ENCODE measurements around the gene ECEL1. TPM values are rescaled to one million over a fixed set of nuclear protein-coding genes. Genes with fewer than 3 reads are reported as not detected.

Gene ECEL1
- total and polyA plus RNA-seq, 2 experiments from 2014 or later, result 0.54 TPM; not detected in 1

- Histone ChIP-seq H3F3A (ENCODE audit: insufficient read depth) (no peaks in the 10 kb centered on the region), H3K9ac (no peak overlapping the region), H3K4me1 (ENCODE audit: insufficient read depth) (no peaks in the 10 kb centered on the region), H3K79me2 (ENCODE audit: insufficient read depth) (no peaks in the 10 kb centered on the region), H4K20me1 (ENCODE audit: insufficient read depth) (no peaks in the 10 kb centered on the region), H2AFZ (no peak overlapping the region), H3K36me3 (ENCODE audit: low read depth) (no peaks in the 10 kb centered on the region), H3K27me3 (replicated peaks; ENCODE audit: insufficient read depth) (no peaks in the 10 kb centered on the region; the same call in 1 of the 2 replicates), H3K4me3 (no peak overlapping the region), H3K9me3 (ENCODE audit: low read depth) (no peaks in the 10 kb centered on the region), H3K4me2 (ENCODE audit: unreplicated experiment) (no peak overlapping the region), H3K27ac (no peak overlapping the region), H3K9me2 (ENCODE audit: insufficient read depth) (no peaks in the 10 kb centered on the region)
- in situ Hi-C loops (cut with MboI), result loop anchor here (10.0 kb wide), 1 partner anchor 93 kb away; no protein-coding TSS in a partner anchor
- no peak for DNase-seq
- WGBS, 2 experiments (ENCODE audit: low coverage in 1 of 2, low lambda C conversion rate in 2 of 2, missing lambda C conversion rate in 2 of 2), result 59% methylated on average over 12 of the region's 12 CpGs
- TF ChIP-seq EZH2 (IDR thresholded peaks at IDR 0.05; ENCODE audit: insufficient read depth, poor library complexity, severe bottlenecking), result no peak
- TF ChIP-seq EZH2phosphoT487 (IDR thresholded peaks at IDR 0.05; ENCODE audit: insufficient read depth, low read depth), result no peak
Observed at GRCh38 chr2:232438091-232438490, 49.5 kb downstream of the ECEL1 start.

- no peaks in the 10 kb centered on the region for H3K4me1 ChIP-seq (ENCODE audit: insufficient read depth)
- no peaks in the 10 kb centered on the region for H3K9me3 ChIP-seq (ENCODE audit: low read depth)
- no peaks in the 10 kb centered on the region; the same call in 1 of the 2 replicates for H3K27me3 ChIP-seq (replicated peaks; ENCODE audit: insufficient read depth)
- no peaks in the 10 kb centered on the region for H3K36me3 ChIP-seq (ENCODE audit: low read depth)
- no peaks in the 10 kb centered on the region for H4K20me1 ChIP-seq (ENCODE audit: insufficient read depth)
- TF ChIP-seq EZH2phosphoT487 (IDR thresholded peaks at IDR 0.05; ENCODE audit: insufficient read depth, low read depth) (no peak), EZH2 (IDR thresholded peaks at IDR 0.05; ENCODE audit: insufficient read depth, poor library complexity, severe bottlenecking) (no peak)
- H3K4me2 ChIP-seq (ENCODE audit: unreplicated experiment), result no peak overlapping the region
- no peak overlapping the region for H3K27ac ChIP-seq
- in situ Hi-C loops (cut with MboI), result loop anchor here (10.0 kb wide), 1 partner anchor 92 kb away; no protein-coding TSS in a partner anchor
- H3K79me2 ChIP-seq (ENCODE audit: insufficient read depth), result no peaks in the 10 kb centered on the region
- H3K9me2 ChIP-seq (ENCODE audit: insufficient read depth), result no peaks in the 10 kb centered on the region
- no peak overlapping the region for H3K9ac ChIP-seq
- H3F3A ChIP-seq (ENCODE audit: insufficient read depth), result no peaks in the 10 kb centered on the region
- 69 to 74% methylated on average over 11 to 12 of the region's 12 CpGs for WGBS, 2 experiments (ENCODE audit: low coverage in 1 of 2, low lambda C conversion rate in 2 of 2, missing lambda C conversion rate in 2 of 2)
- no peak overlapping the region for H3K4me3 ChIP-seq
- H2AFZ ChIP-seq, result no peak overlapping the region
- DNase-seq, result no peak
Observed at GRCh38 chr2:232437195-232437571, 50.5 kb downstream of the ECEL1 start.

- 69 to 70% methylated on average over 15 of the region's 15 CpGs for WGBS, 2 experiments (ENCODE audit: low coverage in 1 of 2, low lambda C conversion rate in 2 of 2, missing lambda C conversion rate in 2 of 2)
- no peaks in the 10 kb centered on the region for H3K9me2 ChIP-seq (ENCODE audit: insufficient read depth)
- H2AFZ ChIP-seq, result no peak overlapping the region
- H3K9me3 ChIP-seq (ENCODE audit: low read depth), result no peaks in the 10 kb centered on the region
- no peaks in the 10 kb centered on the region for H3F3A ChIP-seq (ENCODE audit: insufficient read depth)
- no peaks in the 10 kb centered on the region for H3K79me2 ChIP-seq (ENCODE audit: insufficient read depth)
- no peaks in the 10 kb centered on the region for H4K20me1 ChIP-seq (ENCODE audit: insufficient read depth)
- DNase-seq, result no peak
- no peak overlapping the region for H3K27ac ChIP-seq
- TF ChIP-seq EZH2 (IDR thresholded peaks at IDR 0.05; ENCODE audit: insufficient read depth, poor library complexity, severe bottlenecking) (no peak), EZH2phosphoT487 (IDR thresholded peaks at IDR 0.05; ENCODE audit: insufficient read depth, low read depth) (no peak)
- no peaks in the 10 kb centered on the region for H3K4me1 ChIP-seq (ENCODE audit: insufficient read depth)
- no peaks in the 10 kb centered on the region for H3K36me3 ChIP-seq (ENCODE audit: low read depth)
- no peaks in the 10 kb centered on the region; the same call in 1 of the 2 replicates for H3K27me3 ChIP-seq (replicated peaks; ENCODE audit: insufficient read depth)
- H3K4me3 ChIP-seq, result no peak overlapping the region
- no peak overlapping the region for H3K9ac ChIP-seq
- in situ Hi-C loops (cut with MboI), result loop anchor here (10.0 kb wide), 1 partner anchor 92 kb away; no protein-coding TSS in a partner anchor
- no peak overlapping the region for H3K4me2 ChIP-seq (ENCODE audit: unreplicated experiment)
Observed at GRCh38 chr2:232436381-232437194, 51.0 kb downstream of the ECEL1 start.

GRCh38 chr2:232435805-232436204 lies 51.8 kb downstream of the ECEL1 start:
- Histone ChIP-seq H3K36me3 (ENCODE audit: low read depth) (no peaks in the 10 kb centered on the region), H3F3A (ENCODE audit: insufficient read depth) (no peaks in the 10 kb centered on the region), H3K4me1 (ENCODE audit: insufficient read depth) (no peaks in the 10 kb centered on the region), H3K27me3 (replicated peaks; ENCODE audit: insufficient read depth) (peaks cover under 1% of the 10 kb centered on the region; the same call in 1 of the 2 replicates), H3K27ac (no peak overlapping the region), H3K4me2 (ENCODE audit: unreplicated experiment) (no peak overlapping the region), H3K9me3 (ENCODE audit: low read depth) (no peaks in the 10 kb centered on the region), H3K9me2 (ENCODE audit: insufficient read depth) (no peaks in the 10 kb centered on the region), H4K20me1 (ENCODE audit: insufficient read depth) (no peaks in the 10 kb centered on the region), H2AFZ (no peak overlapping the region), H3K9ac (no peak overlapping the region), H3K79me2 (ENCODE audit: insufficient read depth) (no peaks in the 10 kb centered on the region), H3K4me3 (no peak overlapping the region)
- no peak for TF ChIP-seq EZH2 (IDR thresholded peaks at IDR 0.05; ENCODE audit: insufficient read depth, poor library complexity, severe bottlenecking)
- TF ChIP-seq EZH2phosphoT487 (IDR thresholded peaks at IDR 0.05; ENCODE audit: insufficient read depth, low read depth), result no peak
- in situ Hi-C loops (cut with MboI), result loop anchor here (10.0 kb wide), 1 partner anchor 91 kb away; no protein-coding TSS in a partner anchor
- WGBS, 2 experiments (ENCODE audit: low coverage in 1 of 2, low lambda C conversion rate in 2 of 2, missing lambda C conversion rate in 2 of 2), result 80 to 86% methylated on average over 7 of the region's 7 CpGs
- no peak for DNase-seq
